22Rv1 (cell line): ENCODE data around the gene LYST.

Experiments used
- CTCF ChIP-seq: fragments of 450-650 bp; IDR thresholded peaks from 2 replicates; pipeline ENCODE4 v1.5.1; 2017; ENCODE audit warnings: mild to moderate bottlenecking
- ZFX ChIP-seq: fragments of 450-650 bp; IDR thresholded peaks from 2 replicates; pipeline ENCODE4 v1.6.1; 2017; ENCODE audit warnings: antibody characterized with exemption, borderline replicate concordance

GRCh38 chr1:235739631-235740030 lies 127.1 kb downstream of the LYST start:
- no peak for TF ChIP-seq CTCF
- TF ChIP-seq ZFX: no peak
